ENCODE data around the gene EARS2. TPM values are rescaled to one million over a fixed set of nuclear protein-coding genes. Genes with fewer than 3 reads are reported as not detected.

The EARS2 gene
- polyA plus RNA-seq, 1 donor (not counting 4 experiments of a cell fraction or from before 2014, with no cell fraction given) = 32.7 TPM

- Histone ChIP-seq H3K9me1 (ENCODE audit: control insufficient read depth, extremely low read depth, insufficient read depth, low read length) (peaks cover 4% of the 10 kb centered on the region), H3K4me2 (ENCODE audit: control insufficient read depth, extremely low read depth, insufficient read depth, low read depth, low read length) (peak overlapping the region; percentile 68), H3K4me1 (ENCODE audit: control insufficient read depth, extremely low read depth, insufficient read depth, low read length) (peaks cover 76% of the 10 kb centered on the region), H4K20me1 (ENCODE audit: control insufficient read depth, extremely low read depth, insufficient read depth, low read length) (peaks cover 15% of the 10 kb centered on the region), H3K27me3 (ENCODE audit: control insufficient read depth, extremely low read depth, insufficient read depth, low read length) (no peaks in the 10 kb centered on the region), H3K4me3 (ENCODE audit: control insufficient read depth in 2 of 3, extremely low read depth in 1 of 3, insufficient read depth in 2 of 3, low read depth in 1 of 3, low read length in 3 of 3) (peak overlapping the region in 1 of 3 experiments; percentile 3), H3K9ac (ENCODE audit: control insufficient read depth, extremely low read depth, insufficient read depth, low read length) (peak overlapping the region; percentile 24), H3K79me2 (ENCODE audit: control insufficient read depth, insufficient read depth, low read length) (peaks cover 49% of the 10 kb centered on the region), H3K36me3 (ENCODE audit: control insufficient read depth in 2 of 2, extremely low read depth in 1 of 2, insufficient read depth in 2 of 2, low read length in 2 of 2) (no peaks in the 10 kb centered on the region), H2AFZ (ENCODE audit: control insufficient read depth, low read length) (no peak overlapping the region), H3K27ac (ENCODE audit: control insufficient read depth, insufficient read depth, low read length) (peak overlapping the region; percentile 75), H3K9me3 (ENCODE audit: control insufficient read depth, low read depth, low read length) (no peaks in the 10 kb centered on the region)
- dilution Hi-C loops (cut with MboI; ENCODE audit: extremely low pct_ligation_motif_present, low sequenced_read_pairs) = no loop called here
- no peak for TF ChIP-seq EZH2 (IDR thresholded peaks at IDR 0.05; ENCODE audit: low read length)
- TF ChIP-seq CTCF (optimal IDR thresholded peaks at IDR 0.05 in 1 of 3, IDR thresholded peaks at IDR 0.05 in 1 of 3, conservative IDR thresholded peaks at IDR 0.05 in 1 of 3; ENCODE audit: extremely low read depth in 1 of 3, insufficient read depth in 2 of 3, low read length in 3 of 3) = no peak
- FAIRE-seq (peak; percentile 52), DNase-seq (ENCODE audit: low read depth, low spot score) (no peak)
These were observed 55.9 kb downstream of the EARS2 start for GRCh38 chr16:23501291-23501690.

GRCh38 chr16:23500862-23501225, 56.3 kb downstream of the EARS2 start:
- Histone ChIP-seq H2AFZ (ENCODE audit: control insufficient read depth, low read length) (no peak overlapping the region), H3K4me3 (ENCODE audit: control insufficient read depth in 2 of 3, extremely low read depth in 1 of 3, insufficient read depth in 2 of 3, low read depth in 1 of 3, low read length in 3 of 3) (no peak overlapping the region), H3K27ac (ENCODE audit: control insufficient read depth, insufficient read depth, low read length) (peak overlapping the region; percentile 75), H3K9ac (ENCODE audit: control insufficient read depth, extremely low read depth, insufficient read depth, low read length) (peak overlapping the region; percentile 24), H3K36me3 (ENCODE audit: control insufficient read depth in 2 of 2, extremely low read depth in 1 of 2, insufficient read depth in 2 of 2, low read length in 2 of 2) (no peaks in the 10 kb centered on the region), H3K27me3 (ENCODE audit: control insufficient read depth, extremely low read depth, insufficient read depth, low read length) (no peaks in the 10 kb centered on the region), H3K4me1 (ENCODE audit: control insufficient read depth, extremely low read depth, insufficient read depth, low read length) (peaks cover 77% of the 10 kb centered on the region), H4K20me1 (ENCODE audit: control insufficient read depth, extremely low read depth, insufficient read depth, low read length) (peaks cover 11% of the 10 kb centered on the region), H3K79me2 (ENCODE audit: control insufficient read depth, insufficient read depth, low read length) (peaks cover 47% of the 10 kb centered on the region), H3K4me2 (ENCODE audit: control insufficient read depth, extremely low read depth, insufficient read depth, low read depth, low read length) (peak overlapping the region; percentile 68), H3K9me1 (ENCODE audit: control insufficient read depth, extremely low read depth, insufficient read depth, low read length) (peaks cover 4% of the 10 kb centered on the region), H3K9me3 (ENCODE audit: control insufficient read depth, low read depth, low read length) (no peaks in the 10 kb centered on the region)
- dilution Hi-C loops (cut with MboI; ENCODE audit: extremely low pct_ligation_motif_present, low sequenced_read_pairs) = no loop called here
- TF ChIP-seq CTCF (optimal IDR thresholded peaks at IDR 0.05 in 1 of 3, IDR thresholded peaks at IDR 0.05 in 1 of 3, conservative IDR thresholded peaks at IDR 0.05 in 1 of 3; ENCODE audit: extremely low read depth in 1 of 3, insufficient read depth in 2 of 3, low read length in 3 of 3) (no peak), EZH2 (IDR thresholded peaks at IDR 0.05; ENCODE audit: low read length) (no peak)
- DNase-seq (ENCODE audit: low read depth, low spot score) (no peak), FAIRE-seq (peak; percentile 13)
